GM12892 (cell line): ENCODE measurements around the gene COL20A1.
"Not testable (repeated sequence)": the region's sequence is repeated elsewhere in the genome, so short reads cannot be mapped to it uniquely, and the experiment has no call there.

Source experiments
- DNase-seq: peaks from one replicate; pipeline ENCODE4 v3.0.0; 2011; ENCODE audit not compliant: insufficient read length
- FAIRE-seq: peaks from 2 replicates; lab custom pipeline; 2011; peaks lifted over from hg19 to GRCh38; lab: Jason Lieb, UNC
- POLR2A ChIP-seq: IDR thresholded peaks from 2 replicates; pipeline ENCODE4 v1.6.1; 2011; ENCODE audit warnings: low read depth, low read length, control low read depth
- POLR2AphosphoS5 ChIP-seq: IDR thresholded peaks from 2 replicates; pipeline ENCODE4 v1.6.1; 2011; ENCODE audit warnings: low read depth, low read length, control low read depth
- TAF1 ChIP-seq: IDR thresholded peaks from 2 replicates; pipeline ENCODE4 v1.6.1; 2011; ENCODE audit warnings: low read depth, mild to moderate bottlenecking, control low read depth, low read length, borderline replicate concordance

Gene COL20A1

DNA sequence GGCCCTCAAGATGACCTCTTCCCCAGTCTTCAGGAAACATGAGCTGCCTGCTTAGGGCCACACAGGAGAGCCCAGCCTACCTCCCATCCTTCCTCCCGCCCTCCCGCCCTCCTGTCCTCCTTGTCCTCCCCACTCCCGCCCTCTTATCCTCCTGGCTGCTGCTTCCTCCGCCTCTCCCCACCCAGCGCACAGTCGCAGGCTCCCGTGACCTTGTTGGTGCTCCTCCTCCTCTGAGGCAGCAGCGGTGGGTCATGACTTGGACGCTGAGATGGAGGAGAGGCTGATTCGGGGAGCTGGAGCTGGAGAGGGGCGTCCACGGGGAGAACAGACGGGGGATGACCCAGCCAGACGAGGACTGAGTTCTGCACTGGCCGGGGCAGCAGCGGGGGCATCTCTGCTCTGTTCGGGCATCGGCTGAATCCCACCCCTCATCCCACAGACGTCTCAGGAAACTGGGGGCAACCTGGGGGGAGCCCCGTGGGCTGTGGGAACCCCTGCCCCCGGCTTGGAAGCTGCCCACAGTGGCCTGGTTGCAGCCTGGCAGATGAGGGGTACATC, 35.8 kb downstream of the COL20A1 start:
- DNase-seq = no peak
- TF ChIP-seq TAF1 = no peak
- TF ChIP-seq POLR2A = no peak
- TF ChIP-seq POLR2AphosphoS5 = no peak
- no peak for FAIRE-seq

DNA sequence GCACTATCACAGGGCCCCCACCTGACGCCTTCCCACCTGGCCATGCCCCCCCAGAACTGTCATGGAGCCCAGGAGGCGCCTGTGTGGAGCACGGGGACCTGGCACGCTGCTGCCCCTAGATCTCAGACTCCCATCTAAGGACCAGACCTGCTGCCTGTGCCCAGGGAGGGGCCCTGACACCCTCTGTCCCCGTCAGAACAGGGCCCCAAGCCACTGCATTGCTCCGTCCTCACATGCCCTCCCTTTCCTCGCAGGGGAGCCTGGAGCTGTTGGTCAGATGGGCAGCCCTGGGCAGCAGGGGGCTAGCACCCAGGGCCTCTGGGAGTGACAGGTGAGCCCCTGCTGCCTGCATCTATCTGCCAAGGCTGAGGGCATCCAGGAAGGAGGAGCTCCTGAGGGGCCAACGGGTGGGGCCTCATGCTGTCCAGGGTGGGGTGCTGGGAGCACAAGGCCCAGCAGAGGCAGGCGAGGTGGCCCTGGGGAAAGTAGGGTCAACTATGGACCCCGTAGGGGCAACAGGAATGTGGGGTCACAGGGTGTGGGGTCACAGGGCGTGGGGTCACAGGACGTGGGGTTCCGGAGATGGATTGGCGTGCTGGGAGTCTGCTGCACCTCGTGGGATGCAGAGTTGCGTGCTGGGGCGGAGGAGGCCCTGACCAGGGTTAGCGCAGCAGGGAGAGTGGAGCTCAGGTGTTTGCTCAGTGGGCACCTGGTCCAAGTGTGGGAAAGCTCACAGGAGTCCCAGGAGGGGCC, 36.5 kb downstream of the COL20A1 start:
- no peak for TF ChIP-seq POLR2AphosphoS5
- TF ChIP-seq POLR2A = no peak
- TF ChIP-seq TAF1 = no peak
- DNase-seq = no peak
- no peak for FAIRE-seq

DNA sequence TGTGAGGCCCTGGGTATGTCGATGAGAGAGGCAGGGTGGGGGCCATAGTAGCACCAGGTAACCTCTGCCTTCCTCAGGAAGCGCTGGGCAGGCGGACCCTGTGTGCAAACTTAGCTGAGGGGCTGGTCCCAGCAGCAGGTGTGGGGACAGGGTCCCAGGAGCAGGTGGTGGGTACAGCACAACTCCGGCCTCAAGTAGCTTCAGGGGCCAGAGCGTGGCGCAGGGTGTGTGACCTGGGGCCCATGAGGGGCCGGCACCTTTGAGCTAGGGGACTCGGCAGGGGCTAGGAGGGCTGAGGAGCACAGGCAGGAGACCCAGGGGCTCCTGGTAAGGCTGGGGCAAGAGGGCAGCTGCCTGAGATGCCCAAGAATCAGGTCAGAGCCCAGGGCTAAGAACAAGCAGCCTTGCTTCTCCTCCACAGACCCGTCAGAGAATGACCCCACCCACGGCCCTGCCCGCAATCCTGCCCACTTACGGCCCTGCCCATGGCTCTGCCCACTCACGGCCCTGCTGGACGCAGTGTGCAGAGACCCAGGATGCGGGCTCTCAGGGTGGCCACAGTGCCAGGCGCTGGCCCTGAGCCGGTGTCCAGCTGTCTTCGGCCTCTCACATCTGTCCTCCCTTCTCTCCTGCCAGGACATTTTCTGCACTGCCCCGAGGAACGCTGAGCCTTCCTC, 37.2 kb downstream of the COL20A1 start:
- FAIRE-seq = no peak
- no peak for TF ChIP-seq POLR2A
- no peak for TF ChIP-seq TAF1
- TF ChIP-seq POLR2AphosphoS5 = no peak
- DNase-seq = no peak

DNA sequence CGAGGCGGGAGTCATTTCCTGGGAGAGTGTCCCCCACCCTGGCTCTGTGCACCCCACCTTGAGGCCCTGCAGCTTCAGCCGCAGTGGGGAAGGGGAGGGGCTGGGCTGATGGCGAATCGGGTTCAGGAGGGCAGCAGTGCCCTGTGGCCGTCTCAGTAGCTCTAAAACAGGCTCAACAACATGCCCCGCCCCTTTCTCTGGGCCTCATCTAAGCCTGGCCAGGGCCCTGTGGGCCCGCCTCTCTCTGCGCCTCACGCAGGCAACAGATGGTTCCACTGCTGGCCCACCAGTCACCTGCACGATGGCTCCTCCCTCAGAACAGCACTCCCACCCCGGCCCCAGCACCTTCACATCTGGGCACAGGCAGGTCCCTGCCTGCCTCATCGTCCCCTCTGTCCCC, 38.0 kb downstream of the COL20A1 start:
- FAIRE-seq (no peak), DNase-seq (no peak)
- TF ChIP-seq TAF1 (no peak), POLR2A (no peak)

DNA sequence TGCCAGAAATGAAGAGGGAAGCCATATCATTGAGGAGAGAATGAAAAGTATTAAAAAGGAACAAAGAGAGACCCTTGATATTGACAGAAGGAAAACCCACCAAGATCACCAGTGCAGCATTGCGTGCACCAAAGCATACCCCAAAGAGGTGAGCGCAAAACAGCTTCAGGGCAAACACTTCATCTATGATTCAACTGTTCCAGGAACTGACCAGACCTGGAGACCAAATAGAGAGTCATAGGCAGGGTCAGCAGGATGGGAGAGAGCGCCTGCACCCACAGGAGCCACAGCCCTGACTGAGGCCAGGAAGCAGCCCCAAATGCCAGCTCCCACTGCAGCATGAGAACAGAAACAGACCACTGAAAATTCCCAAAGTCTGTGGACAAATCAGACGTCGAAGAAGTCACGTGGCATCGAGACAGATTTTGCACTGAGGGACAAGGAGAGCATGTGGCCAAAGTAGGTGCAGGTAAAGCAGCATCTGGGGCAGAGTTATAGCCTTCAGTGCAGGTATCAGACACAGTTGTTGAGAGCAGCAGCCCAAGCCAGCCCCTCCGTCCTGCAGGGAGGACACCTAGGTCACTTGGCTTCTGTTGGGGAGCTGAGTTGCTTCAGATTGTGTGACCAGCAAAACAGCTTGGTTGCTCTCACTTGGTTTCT, 38.9 kb downstream of the COL20A1 start:
- FAIRE-seq (no peak), DNase-seq (no peak)
- TF ChIP-seq POLR2AphosphoS5 = no peak
- TF ChIP-seq POLR2A = no peak
- TF ChIP-seq TAF1 = no peak

DNA sequence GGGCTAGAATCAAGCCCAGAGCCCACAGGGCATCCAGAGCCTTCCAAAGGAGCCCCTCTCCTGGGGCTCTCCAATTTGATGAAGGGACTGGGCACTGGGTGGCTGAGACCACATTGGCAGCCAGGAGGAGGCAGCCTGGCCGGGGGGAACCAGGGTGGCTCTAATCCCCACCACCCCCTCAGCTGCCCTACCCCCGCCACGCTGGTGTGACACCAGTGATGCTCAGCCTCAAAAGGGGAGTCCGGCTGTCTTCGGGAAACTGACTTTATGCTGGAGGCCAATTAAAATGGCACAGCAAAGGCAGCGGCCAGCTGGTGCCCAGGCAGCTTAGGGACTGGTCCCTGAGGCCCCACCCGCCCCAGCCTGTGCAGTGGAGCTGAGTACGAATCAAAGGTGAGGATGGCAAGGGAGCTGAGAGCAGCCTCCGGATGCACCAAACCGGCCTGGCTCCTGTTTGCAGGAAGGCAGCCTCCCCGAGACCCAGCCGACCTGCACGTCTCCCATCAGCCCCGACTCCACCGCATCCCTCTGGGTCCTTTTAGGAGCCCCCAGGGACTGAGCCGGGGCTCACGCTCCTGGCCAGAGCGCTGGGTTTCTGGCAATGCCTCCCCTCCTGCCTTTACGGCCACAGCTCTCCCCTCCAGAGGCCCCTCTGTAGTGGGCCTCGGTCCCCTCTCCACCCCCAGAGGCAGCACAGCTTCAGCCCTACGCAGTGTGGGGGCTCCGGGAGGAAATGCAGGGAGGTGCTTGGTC, 39.7 kb downstream of the COL20A1 start:
- DNase-seq (no peak), FAIRE-seq (no peak)
- TF ChIP-seq POLR2A (no peak), TAF1 (no peak)

DNA sequence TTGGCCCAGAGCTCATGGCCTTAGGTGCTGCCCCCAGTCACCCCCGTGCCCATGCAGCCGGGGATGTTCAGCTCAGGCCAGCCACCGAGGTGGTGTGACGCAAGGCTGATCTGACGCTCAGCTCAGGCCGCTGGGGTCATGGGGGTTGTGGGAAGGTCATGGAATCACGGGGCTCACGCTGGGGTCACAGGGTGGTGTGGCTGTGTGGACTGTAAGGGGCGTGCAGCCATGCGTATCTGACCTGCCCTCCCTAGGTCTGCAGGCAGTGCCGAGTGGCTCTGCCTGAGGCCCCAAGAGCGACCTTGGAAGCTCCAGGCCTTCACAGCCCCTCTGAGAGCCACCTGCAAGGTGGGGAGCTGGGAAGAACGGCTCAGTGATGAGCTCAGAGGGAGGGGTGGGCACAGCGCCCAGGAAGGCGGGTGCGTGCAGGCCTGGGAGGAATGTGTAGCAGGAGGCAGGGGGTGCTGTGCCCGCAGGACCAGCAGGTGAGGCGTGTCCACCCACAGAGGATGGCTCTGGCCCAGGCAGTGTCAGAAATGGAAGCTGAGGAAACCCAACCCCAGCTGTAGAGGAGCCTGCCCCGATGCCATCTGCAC, 40.4 kb downstream of the COL20A1 start:
- DNase-seq (no peak), FAIRE-seq (no peak)
- TF ChIP-seq POLR2AphosphoS5 = no peak
- TF ChIP-seq TAF1 = no peak
- no peak for TF ChIP-seq POLR2A

DNA sequence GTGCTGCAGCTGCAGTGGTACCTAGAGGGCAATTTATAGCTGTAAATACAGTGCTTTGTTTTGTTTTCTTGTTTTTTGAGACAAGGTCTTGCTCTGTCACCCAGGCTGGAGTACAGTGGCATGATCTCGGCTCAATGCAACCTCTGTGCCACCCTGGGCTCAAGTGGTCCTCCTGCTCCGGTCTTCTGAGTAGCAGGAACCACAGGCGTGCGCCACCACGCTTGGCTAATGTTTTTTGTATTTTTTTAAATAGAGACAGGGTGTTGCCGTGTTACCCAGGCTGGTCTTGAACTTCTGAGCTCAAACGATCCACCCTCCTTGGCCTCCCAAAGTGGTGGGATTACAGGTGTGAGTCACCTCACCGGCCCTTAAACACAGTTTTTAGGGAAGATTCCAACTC, 41.4 kb downstream of the COL20A1 start:
- TF ChIP-seq TAF1 (no peak), POLR2AphosphoS5 (no peak), POLR2A (no peak)
- DNase-seq (no peak), FAIRE-seq (no peak)

DNA sequence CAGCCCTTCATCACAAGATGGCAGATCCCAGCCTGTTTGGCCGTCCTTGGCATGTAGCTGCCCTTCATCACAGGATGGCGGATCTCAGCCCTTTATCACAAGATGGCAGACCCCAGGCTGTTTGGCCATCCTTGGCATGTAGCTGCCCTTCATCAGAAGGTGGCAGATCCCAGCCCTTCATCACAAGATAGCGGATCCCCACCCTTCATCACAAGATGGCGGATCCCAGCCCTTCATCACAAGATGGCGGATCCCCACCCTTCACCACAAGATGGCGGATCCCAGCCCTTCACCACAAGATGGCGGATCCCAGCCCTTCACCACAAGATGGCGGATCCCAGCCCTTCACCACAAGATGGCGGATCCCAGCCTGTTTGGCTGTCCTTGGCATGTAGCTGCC, 42.1 kb downstream of the COL20A1 start:
- DNase-seq, FAIRE-seq: not testable (repeated sequence)

DNA sequence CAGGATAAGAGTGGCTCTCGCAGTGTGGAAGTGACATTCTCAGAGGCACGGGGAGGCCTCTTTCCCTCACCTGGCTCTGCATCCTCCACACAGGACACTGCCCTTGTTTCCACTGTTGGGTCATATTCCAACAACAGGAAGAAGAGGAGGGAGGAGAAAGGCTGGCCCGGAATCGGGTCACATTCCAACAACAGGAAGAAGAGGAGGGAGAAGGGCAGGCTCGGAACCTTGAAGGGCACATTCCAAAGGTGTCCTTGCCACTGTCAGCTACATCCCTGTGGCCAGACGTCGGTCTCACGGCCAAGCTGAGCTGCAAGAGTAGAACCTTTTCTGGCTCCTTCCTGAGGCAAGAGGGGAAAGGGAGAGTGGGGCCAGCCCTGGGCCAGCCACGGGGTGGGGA, 42.7 kb downstream of the COL20A1 start:
- DNase-seq (no peak), FAIRE-seq (no peak)
- TF ChIP-seq POLR2A (no peak), POLR2AphosphoS5 (no peak), TAF1 (no peak)

DNA sequence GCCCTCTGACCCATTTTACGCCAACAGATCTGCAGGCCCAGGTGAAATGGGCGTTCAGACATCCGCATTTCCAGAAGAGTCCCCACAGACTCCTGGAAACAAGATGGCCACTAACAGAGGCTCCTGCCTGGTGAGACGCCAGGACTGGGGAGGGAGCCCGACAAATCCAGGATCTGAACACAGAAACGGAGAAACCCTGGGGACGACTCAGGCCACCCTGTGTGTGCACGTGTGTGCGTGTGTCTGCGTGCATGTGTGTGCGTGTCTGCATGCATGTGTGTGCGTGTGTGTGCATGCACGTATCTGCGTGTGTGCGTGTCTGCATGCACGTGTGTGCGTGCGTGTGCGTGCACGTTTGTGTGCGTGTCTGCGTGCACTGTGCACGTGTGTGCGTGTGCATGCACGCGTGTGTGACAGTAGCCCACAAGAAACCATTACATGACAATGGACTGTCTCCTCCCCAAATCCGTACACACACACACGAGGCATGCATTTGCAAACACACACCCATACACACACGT, 43.3 kb downstream of the COL20A1 start:
- DNase-seq = no peak
- TF ChIP-seq TAF1 = no peak
- no peak for TF ChIP-seq POLR2A
- no peak for TF ChIP-seq POLR2AphosphoS5
- FAIRE-seq = no peak

DNA sequence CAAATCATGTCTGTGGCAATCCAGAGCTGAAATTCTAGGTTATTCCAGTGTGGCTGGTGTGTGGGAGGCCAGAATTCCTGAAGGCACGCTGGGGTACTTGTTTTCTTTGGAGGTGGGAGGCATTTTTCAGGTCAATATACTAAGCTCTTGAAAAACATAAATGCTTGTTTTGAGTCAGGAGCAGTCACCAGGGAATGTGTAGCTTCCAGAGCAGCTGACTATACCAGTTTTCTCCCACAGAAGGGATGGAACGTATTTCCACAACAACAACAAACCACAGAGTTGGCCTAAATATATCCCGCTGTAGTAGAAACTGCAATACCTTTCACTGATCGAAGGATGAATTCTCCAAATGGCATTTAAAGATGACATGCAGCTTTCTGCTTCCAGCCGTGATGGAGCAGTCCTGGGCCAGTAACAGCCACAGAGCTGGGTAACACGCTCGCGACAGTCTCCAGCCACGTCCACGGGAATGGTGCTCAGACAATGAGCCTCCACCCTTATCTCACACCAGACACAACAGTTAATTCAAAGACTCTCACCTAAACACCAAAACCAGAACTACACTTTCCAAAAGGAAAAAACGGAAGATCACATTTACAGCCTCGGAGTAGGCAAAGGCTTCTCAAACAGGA, 44.9 kb downstream of the COL20A1 start:
- DNase-seq = no peak
- TF ChIP-seq TAF1 (no peak), POLR2A (no peak), POLR2AphosphoS5 (no peak)
- FAIRE-seq = no peak

DNA sequence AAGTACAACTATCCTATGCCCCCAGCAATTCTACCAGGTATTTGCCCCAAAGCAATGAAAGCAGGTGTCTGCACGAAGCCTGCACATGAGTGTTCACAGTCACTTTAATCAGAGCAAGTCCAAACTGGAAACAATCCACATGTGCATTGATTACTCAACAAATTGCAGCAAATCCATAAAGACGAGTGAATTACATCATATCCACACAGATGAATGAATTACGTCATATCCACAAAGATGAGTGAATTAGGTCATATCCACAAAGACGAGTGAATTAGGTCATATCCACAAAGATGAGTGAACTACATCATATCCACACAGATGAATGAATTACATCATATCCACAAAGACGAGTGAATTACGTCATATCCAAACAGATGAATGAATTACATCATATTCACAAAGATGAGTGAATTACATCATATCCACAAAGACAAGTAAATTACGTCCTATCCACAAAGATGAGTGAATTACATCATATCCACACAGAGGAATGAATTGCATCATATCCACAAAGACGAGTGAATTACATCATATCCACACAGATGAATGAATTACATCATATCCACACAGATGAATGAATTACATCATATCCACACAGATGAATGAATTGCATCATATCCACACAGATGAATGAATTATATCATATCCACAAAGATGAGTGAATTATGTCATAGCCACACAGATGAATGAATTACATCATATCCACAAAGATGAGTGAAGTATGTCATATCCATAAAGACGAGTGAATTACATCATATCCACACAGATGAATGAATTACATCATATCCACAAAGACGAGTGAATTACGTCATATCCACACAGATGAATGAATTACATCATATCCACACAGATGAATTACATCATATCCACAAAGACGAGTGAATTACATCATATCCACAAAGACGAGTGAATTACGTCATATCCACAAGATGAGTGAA, 46.4 kb downstream of the COL20A1 start:
- not testable (repeated sequence) for DNase-seq, FAIRE-seq

DNA sequence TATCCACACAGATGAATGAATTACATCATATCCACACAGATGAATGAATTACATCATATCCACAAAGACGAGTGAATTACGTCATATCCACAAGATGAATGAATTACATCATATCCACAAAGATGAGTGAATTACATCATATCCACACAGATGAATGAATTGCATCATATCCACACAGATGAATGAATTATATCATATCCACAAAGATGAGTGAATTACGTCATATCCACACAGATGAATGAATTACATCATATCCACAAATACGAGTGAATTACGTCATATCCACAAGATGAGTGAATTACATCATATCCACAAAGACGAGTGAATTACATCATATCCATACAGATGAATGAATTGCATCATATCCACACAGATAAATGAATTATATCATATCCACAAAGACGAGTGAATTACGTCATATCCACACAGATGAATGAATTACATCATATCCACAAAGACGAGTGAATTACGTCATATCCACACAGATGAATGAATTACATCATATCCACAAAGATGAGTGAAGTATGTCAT, 47.2 kb downstream of the COL20A1 start:
- DNase-seq = not testable (repeated sequence)
- peak; percentile 67 for FAIRE-seq
